IMR-90 (cell line): ENCODE measurements around the gene ATF7IP. TPM values are rescaled to one million over a fixed set of nuclear protein-coding genes. Genes with fewer than 3 reads are reported as not detected.

Experiments
- ATAC-seq: fragments of 200-7000 bp; cut with Tn5 transposase; 2 replicates; pipeline ENCODE4 v1.9.1; 2020; ENCODE audit warnings: low read depth, mild to moderate bottlenecking, moderate library complexity
- BruUV-seq: library from RNA; stranded (reverse); fragments of 400-500 nt; replicated peaks from 2 replicates; lab custom pipeline; 2021; lab: Mats Ljungman, UMichigan
- CTCF ChIA-PET: fragments of 300-600 bp; formaldehyde crosslinking; extraction: SDS; loops from one replicate; lab custom pipeline; 2021; ENCODE audit warnings: antibody characterized with exemption; lab: Yijun Ruan, JAX
- POLR2A ChIA-PET: fragments of 300-600 bp; sonication (Branson Sonifier 250); formaldehyde crosslinking; loops from one replicate; lab custom pipeline; 2022; ENCODE audit warnings: antibody characterized with exemption; ENCODE audit not compliant: unreplicated experiment; lab: Charles Lee
- DNase-seq: peaks from one replicate; pipeline ENCODE4 v3.0.0; 2013
- H2AFZ ChIP-seq: replicated peaks from 2 replicates; pipeline ENCODE3; 2013; ENCODE audit warnings: low read length, mild to moderate bottlenecking; ENCODE audit not compliant: poor library complexity
- H2AK5ac ChIP-seq: 2 replicates; pipeline ENCODE4 v1.6.1; 2013; ENCODE audit warnings: low read depth, low read length, inconsistent platforms
- H2AK9ac ChIP-seq: replicated peaks from 2 replicates; pipeline ENCODE3; 2013; ENCODE audit warnings: mild to moderate bottlenecking, low read depth, low read length, moderate library complexity; ENCODE audit not compliant: poor library complexity
- H2BK120ac ChIP-seq: 2 replicates; pipeline ENCODE4 v1.6.1; 2013; ENCODE audit warnings: low read depth, low read length, inconsistent platforms
- H2BK15ac ChIP-seq: 3 replicates; pipeline ENCODE4 v1.6.1; 2013; ENCODE audit warnings: low read depth, low read length, inconsistent platforms
- H2BK20ac ChIP-seq: 2 replicates; pipeline ENCODE4 v1.6.1; 2013; ENCODE audit warnings: low read depth, mild to moderate bottlenecking, inconsistent platforms, low read length, moderate library complexity
- H2BK5ac ChIP-seq: 2 replicates; pipeline ENCODE4 v1.6.1; 2013; ENCODE audit warnings: mild to moderate bottlenecking, low read depth, low read length, inconsistent platforms; ENCODE audit not compliant: poor library complexity, severe bottlenecking
- H3K14ac ChIP-seq: replicated peaks from 2 replicates; pipeline ENCODE4 v1.6.1; 2013; ENCODE audit warnings: low read depth, low read length, inconsistent platforms
- H3K18ac ChIP-seq: 2 replicates; pipeline ENCODE4 v1.6.1; 2013; ENCODE audit warnings: low read depth, low read length, control low read depth
- H3K23ac ChIP-seq: 2 replicates; pipeline ENCODE4 v1.6.1; 2013; ENCODE audit warnings: low read depth, low read length, inconsistent platforms
- H3K27ac ChIP-seq: 2 replicates; pipeline ENCODE4 v1.5.1; 2013; ENCODE audit warnings: mild to moderate bottlenecking, control low read depth, low read length; ENCODE audit not compliant: insufficient read depth
- H3K27me3 ChIP-seq: 2 replicates; pipeline ENCODE4 v1.6.1; 2013; ENCODE audit warnings: low read length; ENCODE audit not compliant: control insufficient read depth, insufficient read depth
- H3K36me3 ChIP-seq: 2 replicates; pipeline ENCODE4 v1.6.1; 2013; ENCODE audit warnings: low read length, mixed read lengths; ENCODE audit not compliant: control insufficient read depth, insufficient read depth
- H3K4ac ChIP-seq: 2 replicates; pipeline ENCODE4 v1.6.1; 2013; ENCODE audit warnings: low read depth, low read length, inconsistent platforms
- H3K4me1 ChIP-seq: 2 replicates; pipeline ENCODE4 v1.6.1; 2013; ENCODE audit warnings: low read length, mixed read lengths; ENCODE audit not compliant: control insufficient read depth, insufficient read depth
- H3K4me2 ChIP-seq: 2 replicates; pipeline ENCODE4 v1.6.1; 2013; ENCODE audit warnings: low read depth, mild to moderate bottlenecking, control low read depth, low read length, moderate library complexity
- H3K4me3 ChIP-seq: 2 replicates; pipeline ENCODE4 v1.5.1; 2013; ENCODE audit warnings: low read depth, mild to moderate bottlenecking, control low read depth, low read length, moderate library complexity; ENCODE audit not compliant: insufficient read depth
- H3K56ac ChIP-seq: 2 replicates; pipeline ENCODE4 v1.6.1; 2013; ENCODE audit warnings: low read length, inconsistent platforms; ENCODE audit not compliant: insufficient read depth; ENCODE audit errors: extremely low read depth
- H3K79me1 ChIP-seq, 2 experiments: 2 replicates each; pipeline ENCODE4 v1.6.1; 2013; ENCODE audit warnings: low read length in 2 of 2, inconsistent platforms in 1 of 2, low read depth in 1 of 2
- H3K9ac ChIP-seq: 2 replicates; pipeline ENCODE4 v1.6.1; 2013; ENCODE audit warnings: low read depth, low read length, control low read depth
- H3K9me1 ChIP-seq: 2 replicates; pipeline ENCODE4 v1.6.1; 2013; ENCODE audit warnings: low read length, inconsistent platforms; ENCODE audit not compliant: insufficient read depth
- H3K9me3 ChIP-seq: 2 replicates; pipeline ENCODE4 v1.6.1; 2013; ENCODE audit warnings: low read length; ENCODE audit not compliant: control insufficient read depth, insufficient read depth
- H4K20me1 ChIP-seq: 2 replicates; pipeline ENCODE4 v1.6.1; 2013; ENCODE audit warnings: low read length, inconsistent platforms; ENCODE audit not compliant: insufficient read depth
- H4K5ac ChIP-seq: 2 replicates; pipeline ENCODE4 v1.6.1; 2013; ENCODE audit warnings: mild to moderate bottlenecking, low read depth, low read length, control low read depth
- H4K8ac ChIP-seq, 2 experiments: 2 replicates each; pipeline ENCODE4 v1.6.1; 2013; ENCODE audit warnings: low read depth in 2 of 2, low read length in 2 of 2, control low read depth in 1 of 2, inconsistent platforms in 1 of 2
- H4K91ac ChIP-seq: 2 replicates; pipeline ENCODE4 v1.6.1; 2013; ENCODE audit warnings: low read depth, low read length, inconsistent platforms; ENCODE audit not compliant: insufficient read depth
- CEBPB ChIP-seq: IDR thresholded peaks from 2 replicates; pipeline ENCODE4 v1.6.1; 2012; ENCODE audit warnings: low read depth, low read length, improper control_type of control experiment
- MAZ ChIP-seq: IDR thresholded peaks from 2 replicates; pipeline ENCODE4 v1.6.1; 2012; ENCODE audit warnings: low read depth, mild to moderate bottlenecking, low read length, improper control_type of control experiment, moderate library complexity, borderline replicate concordance
- RCOR1 ChIP-seq: IDR thresholded peaks from 2 replicates; pipeline ENCODE4 v1.6.1; 2012; ENCODE audit warnings: mild to moderate bottlenecking, low read length, improper control_type of control experiment; ENCODE audit not compliant: insufficient replicate concordance
- RFX5 ChIP-seq: IDR thresholded peaks from 2 replicates; pipeline ENCODE4 v1.8.0; 2012; ENCODE audit warnings: low read depth, mild to moderate bottlenecking, low read length, moderate library complexity
- SMC3 ChIP-seq: fragments of 150-350 bp; IDR thresholded peaks from 2 replicates; pipeline ENCODE4 v1.6.1; 2016; ENCODE audit warnings: low read depth, mild to moderate bottlenecking, antibody characterized with exemption, low read length, moderate library complexity
- WGBS, 2 experiments: methylation state at CpG; one replicate each; pipeline versions ENCODE4 v1.1.5 to v1.1.7; 2013; ENCODE audit warnings: missing lambda C conversion rate in 2 of 2; ENCODE audit not compliant: insufficient read length in 1 of 2; ENCODE audit errors: extremely low coverage in 2 of 2; 5-methylcytosine and 5-hydroxymethylcytosine counted together
- dilution Hi-C: fragments of 300-500 bp; cut with HindIII; formaldehyde crosslinking; loops from one replicate; pipeline ENCODE4 v1.14.3; 2018; ENCODE audit warnings: low sequenced_read_pairs; ENCODE audit not compliant: unreplicated experiment
- in situ Hi-C: fragments of 300-500 bp; cut with MboI; formaldehyde crosslinking; loops from 3 replicates; pipeline ENCODE4 v1.14.3; 2019; ENCODE audit warnings: low sequenced_read_pairs, inconsistent platforms, mixed read lengths
- intact Hi-C: fragments of 100-400 bp; cut with micrococcal nuclease; formaldehyde crosslinking; loops from 2 replicates; pipeline ENCODE4 v1.10.0; 2022
- polyA plus RNA-seq, 3 experiments: library from polyadenylated mRNA; depleted of rRNA; stranded (reverse); fragments of >200 nt; gene quantifications; 2 replicates each; pipeline ENCODE4 v1.2.3, GENCODE V29; 2012; ENCODE audit warnings: low replicate concordance in 1 of 3
- total RNA-seq: library from RNA; depleted of rRNA; stranded (reverse); fragments of >200 nt; gene quantifications from 2 replicates; pipeline ENCODE4 v1.2.3, GENCODE V29; 2012
- TF ChIP-seq, protein P1 (sequence below): conservative IDR thresholded peaks from 2 replicates; pipeline ENCODE4 v1.5.1; 2012; ENCODE audit warnings: mild to moderate bottlenecking, low read depth, low read length, improper control_type of control experiment
- TF ChIP-seq, protein P2 (sequence below): fragments of 150-350 bp; IDR thresholded peaks from 2 replicates; pipeline ENCODE4 v1.6.1; 2017; ENCODE audit warnings: mild to moderate bottlenecking, antibody characterized with exemption, low read length, low read depth

Gene ATF7IP
- total and polyA plus RNA-seq, 2 of the 4 experiments (the other 2 are of a cell fraction) = 9.4 to 22.8 TPM

DNA sequence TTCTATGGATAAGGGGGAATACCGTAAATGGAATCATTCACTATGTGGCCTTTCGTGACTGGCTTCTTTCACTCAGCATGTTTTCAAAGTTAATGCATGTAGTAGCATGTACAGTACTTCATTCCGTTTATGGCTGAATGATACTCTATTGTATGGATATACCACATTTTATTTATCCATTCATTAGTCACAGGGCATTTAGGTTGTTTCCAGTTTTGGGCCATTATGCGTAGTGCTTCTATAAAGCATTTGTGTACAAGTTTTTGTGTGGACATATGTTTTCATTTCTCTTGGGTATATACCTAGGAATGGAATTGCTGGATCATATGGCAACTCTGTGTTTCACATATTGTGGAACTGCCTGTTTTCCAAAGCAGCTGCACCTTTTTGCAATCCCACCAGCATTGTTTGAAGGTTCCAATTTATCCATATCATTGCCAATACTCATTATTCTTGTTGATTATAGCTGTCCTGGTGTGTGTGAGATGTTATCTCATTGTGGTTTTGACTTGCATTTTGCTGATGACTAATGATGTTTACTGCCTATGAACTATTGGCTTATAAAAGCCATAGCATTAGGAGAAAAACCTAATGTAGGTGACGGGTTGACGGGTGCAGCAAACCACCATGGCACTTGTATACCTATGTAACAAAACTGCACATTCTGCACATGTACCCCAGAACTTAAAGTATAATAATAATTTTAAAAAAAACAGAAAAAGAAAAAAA is 45.5 kb downstream of the ATF7IP start:
- no peak overlapping the region for H2AK9ac ChIP-seq
- H2AFZ ChIP-seq = no peak overlapping the region
- no peak overlapping the region for H2BK15ac ChIP-seq
- H3K4me1 ChIP-seq = peaks cover 2% of the 10 kb centered on the region; the same call in 1 of the 2 replicates
- BruUV-seq = no TSS peak
- H3K9ac ChIP-seq = no peak overlapping the region
- no peak overlapping the region for H3K14ac ChIP-seq
- H2BK120ac ChIP-seq = no peak overlapping the region
- H3K56ac ChIP-seq = no peak overlapping the region
- ATAC-seq = no peak
- no peak overlapping the region for H3K18ac ChIP-seq
- peaks cover 13 to 46% of the 10 kb centered on the region in 2 experiments; a peak in 3 of 4 replicates for H3K79me1 ChIP-seq
- TF ChIP-seq RCOR1 (no peak), SMC3 (no peak), CEBPB (no peak), MAZ (no peak), RFX5 (no peak)
- TF ChIP-seq, protein P1, sequence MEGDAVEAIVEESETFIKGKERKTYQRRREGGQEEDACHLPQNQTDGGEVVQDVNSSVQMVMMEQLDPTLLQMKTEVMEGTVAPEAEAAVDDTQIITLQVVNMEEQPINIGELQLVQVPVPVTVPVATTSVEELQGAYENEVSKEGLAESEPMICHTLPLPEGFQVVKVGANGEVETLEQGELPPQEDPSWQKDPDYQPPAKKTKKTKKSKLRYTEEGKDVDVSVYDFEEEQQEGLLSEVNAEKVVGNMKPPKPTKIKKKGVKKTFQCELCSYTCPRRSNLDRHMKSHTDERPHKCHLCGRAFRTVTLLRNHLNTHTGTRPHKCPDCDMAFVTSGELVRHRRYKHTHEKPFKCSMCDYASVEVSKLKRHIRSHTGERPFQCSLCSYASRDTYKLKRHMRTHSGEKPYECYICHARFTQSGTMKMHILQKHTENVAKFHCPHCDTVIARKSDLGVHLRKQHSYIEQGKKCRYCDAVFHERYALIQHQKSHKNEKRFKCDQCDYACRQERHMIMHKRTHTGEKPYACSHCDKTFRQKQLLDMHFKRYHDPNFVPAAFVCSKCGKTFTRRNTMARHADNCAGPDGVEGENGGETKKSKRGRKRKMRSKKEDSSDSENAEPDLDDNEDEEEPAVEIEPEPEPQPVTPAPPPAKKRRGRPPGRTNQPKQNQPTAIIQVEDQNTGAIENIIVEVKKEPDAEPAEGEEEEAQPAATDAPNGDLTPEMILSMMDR = no peak
- TF ChIP-seq, protein P2, sequence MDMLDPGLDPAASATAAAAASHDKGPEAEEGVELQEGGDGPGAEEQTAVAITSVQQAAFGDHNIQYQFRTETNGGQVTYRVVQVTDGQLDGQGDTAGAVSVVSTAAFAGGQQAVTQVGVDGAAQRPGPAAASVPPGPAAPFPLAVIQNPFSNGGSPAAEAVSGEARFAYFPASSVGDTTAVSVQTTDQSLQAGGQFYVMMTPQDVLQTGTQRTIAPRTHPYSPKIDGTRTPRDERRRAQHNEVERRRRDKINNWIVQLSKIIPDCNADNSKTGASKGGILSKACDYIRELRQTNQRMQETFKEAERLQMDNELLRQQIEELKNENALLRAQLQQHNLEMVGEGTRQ = no peak
- no peak overlapping the region for H4K91ac ChIP-seq
- no peak overlapping the region for H2BK20ac ChIP-seq
- dilution Hi-C loops (no loop called here), in situ Hi-C loops (no loop called here), intact Hi-C loops (no loop called here)
- H3K9me1 ChIP-seq = no peaks in the 10 kb centered on the region
- no peak overlapping the region for H2BK5ac ChIP-seq
- no peak overlapping the region for H2AK5ac ChIP-seq
- H3K27me3 ChIP-seq = no peaks in the 10 kb centered on the region
- DNase-seq = no peak
- ChIA-PET POLR2A (no interaction called here), CTCF (no interaction called here)
- H3K9me3 ChIP-seq = no peaks in the 10 kb centered on the region
- H3K27ac ChIP-seq = no peak overlapping the region
- H3K4me2 ChIP-seq = no peak overlapping the region
- no peak overlapping the region for H3K4ac ChIP-seq
- no peak overlapping the region for H3K4me3 ChIP-seq
- WGBS, 2 experiments = no CpG with 5 or more reads among the region's 6 CpGs
- H3K23ac ChIP-seq = no peak overlapping the region
- no peak overlapping the region for H4K8ac ChIP-seq
- no peak overlapping the region for H4K5ac ChIP-seq
- H3K36me3 ChIP-seq = no peaks in the 10 kb centered on the region
- peaks cover 6% of the 10 kb centered on the region; the same call in 1 of the 2 replicates for H4K20me1 ChIP-seq
